ENCODE results near the gene SHC3.

SHC3 gene

GRCh38 chr9:89185980-89186379 lies 7.4 kb upstream of the SHC3 start:
- peak; percentile 50 for DNase-seq

GRCh38 chr9:89183146-89183545 lies 4.5 kb upstream of the SHC3 start:
- no peak for DNase-seq

GRCh38 chr9:89182369-89182768 lies 3.8 kb upstream of the SHC3 start:
- no peak for DNase-seq

- peak; percentile 80 for DNase-seq
Measured at GRCh38 chr9:89179895-89180734, 1.5 kb upstream of the SHC3 start.

- no peak for DNase-seq
Measured at GRCh38 chr9:89179540-89179894, 899 bp upstream of the SHC3 start.

- no peak for DNase-seq
Measured at GRCh38 chr9:89178830-89179539, 367 bp upstream of the SHC3 start.

GRCh38 chr9:89177012-89177943 lies 1.3 kb downstream of the SHC3 start:
- no peak for DNase-seq

- peak; percentile 15 for DNase-seq
Measured at GRCh38 chr9:89175828-89176261, 2.8 kb downstream of the SHC3 start.

GRCh38 chr9:89174291-89174690 lies 4.3 kb downstream of the SHC3 start:
- DNase-seq = no peak

GRCh38 chr9:89173072-89173471 lies 5.5 kb downstream of the SHC3 start:
- DNase-seq = no peak

GRCh38 chr9:89172398-89172797 lies 6.2 kb downstream of the SHC3 start:
- no peak for DNase-seq

- DNase-seq = no peak
Measured at GRCh38 chr9:89171693-89172092, 6.9 kb downstream of the SHC3 start.

- DNase-seq = no peak
Measured at GRCh38 chr9:89171231-89171630, 7.4 kb downstream of the SHC3 start.

- no peak for DNase-seq
Measured at GRCh38 chr9:89168901-89169813, 9.5 kb downstream of the SHC3 start.

GRCh38 chr9:89167788-89168187 lies 10.8 kb downstream of the SHC3 start:
- no peak for DNase-seq

- no peak for DNase-seq
Measured at GRCh38 chr9:89166852-89167251, 11.8 kb downstream of the SHC3 start.

GRCh38 chr9:89165880-89166279 lies 12.7 kb downstream of the SHC3 start:
- no peak for DNase-seq

- DNase-seq = no peak
Measured at GRCh38 chr9:89165341-89165740, 13.3 kb downstream of the SHC3 start.

- no peak for DNase-seq
Measured at GRCh38 chr9:89161221-89161620, 17.4 kb downstream of the SHC3 start.

- DNase-seq = no peak
Measured at GRCh38 chr9:89160806-89161205, 17.8 kb downstream of the SHC3 start.

- peak; percentile 58 for DNase-seq
Measured at GRCh38 chr9:89154651-89155336, 23.8 kb downstream of the SHC3 start.

GRCh38 chr9:89154218-89154617 lies 24.4 kb downstream of the SHC3 start:
- DNase-seq = no peak
